SJCRH30 (cell line): Measurements from ENCODE around the gene ATF7. TPM values are rescaled to one million over a fixed set of nuclear protein-coding genes. Genes with fewer than 3 reads are reported as not detected.

Experiments
- DNase-seq, 2 experiments: peaks; one replicate each; pipeline ENCODE4 v3.0.0-alpha.2; 2015 to 2020
- H3K27ac ChIP-seq: fragments of 250-450 bp; sonication (Bioruptor Pico); 2 replicates; pipeline ENCODE4 v1.5.1; 2020; ENCODE audit warnings: mild to moderate bottlenecking, moderate library complexity
- H3K27me3 ChIP-seq: fragments of 250-450 bp; sonication (Bioruptor Pico); 2 replicates; pipeline ENCODE4 v1.5.1; 2020; ENCODE audit warnings: mild to moderate bottlenecking, moderate library complexity
- H3K36me3 ChIP-seq: fragments of 250-450 bp; sonication (Bioruptor Pico); 2 replicates; pipeline ENCODE4 v1.5.1; 2020; ENCODE audit warnings: mild to moderate bottlenecking, moderate library complexity
- H3K4me1 ChIP-seq: fragments of 250-450 bp; sonication (Bioruptor Pico); 2 replicates; pipeline ENCODE4 v1.5.1; 2020; ENCODE audit warnings: mild to moderate bottlenecking, moderate library complexity
- H3K4me3 ChIP-seq: fragments of 250-450 bp; sonication (Bioruptor Pico); 2 replicates; pipeline ENCODE4 v1.5.1; 2020; ENCODE audit warnings: mild to moderate bottlenecking, moderate library complexity
- H3K9me3 ChIP-seq: fragments of 250-450 bp; sonication (Bioruptor Pico); replicated peaks from 2 replicates; pipeline ENCODE4 v1.5.1; 2020; ENCODE audit warnings: mild to moderate bottlenecking, moderate library complexity
- total RNA-seq: library from RNA; depleted of rRNA; stranded (reverse); fragments of >200 nt; shearing (Covaris generic); gene quantifications from 2 replicates; pipeline ENCODE4 v1.2.3, GENCODE V29; 2014

ATF7 gene
- total RNA-seq, 1 experiment from 2014 or later: 13.3 TPM

- Histone ChIP-seq H3K4me3 (no peak overlapping the region), H3K36me3 (peaks cover 80% of the 10 kb centered on the region), H3K4me1 (no peaks in the 10 kb centered on the region), H3K9me3 (no peaks in the 10 kb centered on the region), H3K27me3 (no peaks in the 10 kb centered on the region), H3K27ac (no peak overlapping the region)
- DNase-seq: no peak
Measured at GRCh38 chr12:53480491-53481442, 145.4 kb downstream of the ATF7 start.

- Histone ChIP-seq H3K4me1 (no peaks in the 10 kb centered on the region), H3K4me3 (no peak overlapping the region), H3K27ac (no peak overlapping the region), H3K9me3 (no peaks in the 10 kb centered on the region), H3K36me3 (peaks cover 91% of the 10 kb centered on the region), H3K27me3 (no peaks in the 10 kb centered on the region)
- no peak for DNase-seq
Measured at GRCh38 chr12:53479331-53479730, 146.9 kb downstream of the ATF7 start.

- no peaks in the 10 kb centered on the region for H3K4me1 ChIP-seq
- no peaks in the 10 kb centered on the region for H3K9me3 ChIP-seq
- H3K27ac ChIP-seq: no peak overlapping the region
- H3K27me3 ChIP-seq: no peaks in the 10 kb centered on the region
- no peak overlapping the region for H3K4me3 ChIP-seq
- DNase-seq: no peak
- H3K36me3 ChIP-seq: peaks cover 92% of the 10 kb centered on the region
Measured at GRCh38 chr12:53478865-53479264, 147.3 kb downstream of the ATF7 start.

- Histone ChIP-seq H3K36me3 (peaks cover 97% of the 10 kb centered on the region), H3K4me1 (peaks cover 7% of the 10 kb centered on the region; the same call in 1 of the 2 replicates), H3K9me3 (no peaks in the 10 kb centered on the region), H3K4me3 (no peak overlapping the region), H3K27ac (no peak overlapping the region), H3K27me3 (no peaks in the 10 kb centered on the region)
- DNase-seq: peak in 1 of 2 experiments; percentile 48
Measured at GRCh38 chr12:53476769-53477209, 149.4 kb downstream of the ATF7 start.

GRCh38 chr12:53474819-53475218 lies 151.4 kb downstream of the ATF7 start:
- H3K4me1 ChIP-seq: peaks cover 7% of the 10 kb centered on the region; the same call in 1 of the 2 replicates
- no peaks in the 10 kb centered on the region for H3K27me3 ChIP-seq
- DNase-seq: no peak
- no peak overlapping the region for H3K4me3 ChIP-seq
- H3K27ac ChIP-seq: no peak overlapping the region
- H3K36me3 ChIP-seq: peaks cover 96% of the 10 kb centered on the region
- no peaks in the 10 kb centered on the region for H3K9me3 ChIP-seq

- Histone ChIP-seq H3K9me3 (no peaks in the 10 kb centered on the region), H3K4me1 (peaks cover 7% of the 10 kb centered on the region; the same call in 1 of the 2 replicates), H3K27ac (no peak overlapping the region), H3K27me3 (no peaks in the 10 kb centered on the region), H3K36me3 (peaks cover 98% of the 10 kb centered on the region), H3K4me3 (no peak overlapping the region)
- no peak for DNase-seq
Measured at GRCh38 chr12:53474077-53474476, 152.1 kb downstream of the ATF7 start.

- no peak overlapping the region for H3K4me3 ChIP-seq
- H3K4me1 ChIP-seq: peaks cover 7% of the 10 kb centered on the region; the same call in 1 of the 2 replicates
- DNase-seq: no peak
- no peak overlapping the region for H3K27ac ChIP-seq
- H3K36me3 ChIP-seq: peaks cover 98% of the 10 kb centered on the region
- no peaks in the 10 kb centered on the region for H3K27me3 ChIP-seq
- H3K9me3 ChIP-seq: no peaks in the 10 kb centered on the region
Measured at GRCh38 chr12:53472056-53472582, 154.1 kb downstream of the ATF7 start.

GRCh38 chr12:53468282-53468681 lies 157.9 kb downstream of the ATF7 start:
- Histone ChIP-seq H3K27me3 (no peaks in the 10 kb centered on the region), H3K36me3 (peaks cover 96% of the 10 kb centered on the region), H3K27ac (no peak overlapping the region), H3K4me1 (peaks cover 7% of the 10 kb centered on the region; the same call in 1 of the 2 replicates), H3K9me3 (no peaks in the 10 kb centered on the region), H3K4me3 (no peak overlapping the region)
- no peak for DNase-seq

GRCh38 chr12:53467880-53468279 lies 158.3 kb downstream of the ATF7 start:
- H3K36me3 ChIP-seq: peaks cover 96% of the 10 kb centered on the region
- H3K4me3 ChIP-seq: no peak overlapping the region
- no peaks in the 10 kb centered on the region for H3K27me3 ChIP-seq
- H3K27ac ChIP-seq: no peak overlapping the region
- H3K9me3 ChIP-seq: no peaks in the 10 kb centered on the region
- DNase-seq: no peak
- H3K4me1 ChIP-seq: peaks cover 7% of the 10 kb centered on the region; the same call in 1 of the 2 replicates

- no peaks in the 10 kb centered on the region for H3K27me3 ChIP-seq
- no peak overlapping the region for H3K4me3 ChIP-seq
- DNase-seq: no peak
- peaks cover 96% of the 10 kb centered on the region for H3K36me3 ChIP-seq
- H3K27ac ChIP-seq: no peak overlapping the region
- no peaks in the 10 kb centered on the region for H3K9me3 ChIP-seq
- H3K4me1 ChIP-seq: 0 out of 2 replicates have a peak, but pooled peaks cover under 1% of the 10 kb centered on the region
Measured at GRCh38 chr12:53467082-53467481, 159.1 kb downstream of the ATF7 start.

- H3K9me3 ChIP-seq: no peaks in the 10 kb centered on the region
- DNase-seq: no peak
- H3K4me3 ChIP-seq: no peak overlapping the region
- peaks cover 96% of the 10 kb centered on the region for H3K36me3 ChIP-seq
- no peaks in the 10 kb centered on the region for H3K27me3 ChIP-seq
- H3K4me1 ChIP-seq: no peaks in the 10 kb centered on the region
- H3K27ac ChIP-seq: no peak overlapping the region
Measured at GRCh38 chr12:53466640-53467039, 159.5 kb downstream of the ATF7 start.

- H3K27me3 ChIP-seq: no peaks in the 10 kb centered on the region
- H3K27ac ChIP-seq: no peak overlapping the region
- H3K36me3 ChIP-seq: peaks cover 98% of the 10 kb centered on the region
- no peaks in the 10 kb centered on the region for H3K4me1 ChIP-seq
- H3K4me3 ChIP-seq: no peak overlapping the region
- H3K9me3 ChIP-seq: no peaks in the 10 kb centered on the region
- DNase-seq: no peak
Measured at GRCh38 chr12:53465679-53466078, 160.5 kb downstream of the ATF7 start.

GRCh38 chr12:53464685-53465418 lies 161.3 kb downstream of the ATF7 start:
- Histone ChIP-seq H3K9me3 (no peaks in the 10 kb centered on the region), H3K4me1 (no peaks in the 10 kb centered on the region), H3K36me3 (peaks cover 98% of the 10 kb centered on the region), H3K27me3 (no peaks in the 10 kb centered on the region), H3K4me3 (no peak overlapping the region), H3K27ac (no peak overlapping the region)
- DNase-seq: no peak

GRCh38 chr12:53463802-53464560 lies 162.2 kb downstream of the ATF7 start:
- H3K27me3 ChIP-seq: no peaks in the 10 kb centered on the region
- no peak for DNase-seq
- H3K36me3 ChIP-seq: peaks cover 98% of the 10 kb centered on the region
- H3K4me3 ChIP-seq: no peak overlapping the region
- H3K9me3 ChIP-seq: no peaks in the 10 kb centered on the region
- H3K4me1 ChIP-seq: no peaks in the 10 kb centered on the region
- no peak overlapping the region for H3K27ac ChIP-seq
